WERI-Rb-1 (cell line): ENCODE measurements around the gene CASP2.

Experiments used
- DNase-seq: peaks from one replicate; pipeline ENCODE4 v3.0.0-alpha.2; 2020
- H3K27ac ChIP-seq: fragments of 250-450 bp; sonication (Bioruptor Pico); 2 replicates; pipeline ENCODE4 v1.5.1; 2020; ENCODE audit warnings: mild to moderate bottlenecking, moderate library complexity
- H3K27me3 ChIP-seq: fragments of 250-450 bp; sonication (Bioruptor Pico); 2 replicates; pipeline ENCODE4 v1.5.1; 2021; ENCODE audit warnings: mild to moderate bottlenecking, low read depth, moderate library complexity; ENCODE audit not compliant: insufficient read depth, severe bottlenecking
- H3K36me3 ChIP-seq: fragments of 250-450 bp; sonication (Bioruptor Pico); 2 replicates; pipeline ENCODE4 v1.5.1; 2020; ENCODE audit warnings: mild to moderate bottlenecking, moderate library complexity
- H3K4me3 ChIP-seq: 2 replicates; pipeline ENCODE4 v1.5.1; 2011; ENCODE audit warnings: low read depth, mild to moderate bottlenecking, control low read depth, low read length
- H3K9me3 ChIP-seq: fragments of 250-450 bp; sonication (Bioruptor Pico); 2 replicates; pipeline ENCODE4 v1.5.1; 2021; ENCODE audit warnings: mild to moderate bottlenecking, moderate library complexity; ENCODE audit not compliant: severe bottlenecking
- CTCF ChIP-seq: IDR thresholded peaks from 2 replicates; pipeline ENCODE4 v1.5.1; 2011; ENCODE audit warnings: low read depth, mild to moderate bottlenecking, control low read depth, inconsistent platforms, low read length

Gene CASP2

GRCh38 chr7:143243614-143244013 lies 44.5 kb upstream of the CASP2 start:
- TF ChIP-seq CTCF, result no peak
- Histone ChIP-seq H3K9me3 (no peaks in the 10 kb centered on the region), H3K36me3 (no peaks in the 10 kb centered on the region), H3K27ac (no peak overlapping the region), H3K4me3 (no peak overlapping the region), H3K27me3 (no peaks in the 10 kb centered on the region)
- no peak for DNase-seq

DNA sequence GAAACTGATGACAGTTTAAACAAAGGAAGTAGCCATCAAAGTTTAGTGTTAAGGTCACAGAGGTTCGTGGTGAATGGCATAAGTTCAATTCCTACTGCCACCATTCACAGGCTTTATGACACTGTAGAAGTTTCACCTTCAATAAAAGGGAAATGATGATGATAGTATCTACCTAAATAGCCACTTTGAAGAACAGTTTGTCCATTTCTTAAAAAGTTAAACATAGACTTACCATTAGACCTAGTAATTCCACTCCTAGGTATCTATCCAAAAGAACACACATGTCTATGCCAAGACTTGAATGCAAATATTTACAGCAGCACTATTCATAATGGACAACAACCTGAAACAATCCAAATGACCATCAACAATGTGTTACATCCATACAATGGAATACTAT lies 43.8 kb upstream of the CASP2 start:
- Histone ChIP-seq H3K27me3 (no peaks in the 10 kb centered on the region), H3K27ac (no peak overlapping the region), H3K36me3 (no peaks in the 10 kb centered on the region), H3K4me3 (no peak overlapping the region), H3K9me3 (peaks cover 2% of the 10 kb centered on the region)
- TF ChIP-seq CTCF, result no peak
- DNase-seq, result no peak

- H3K4me3 ChIP-seq, result no peak overlapping the region
- no peaks in the 10 kb centered on the region for H3K36me3 ChIP-seq
- no peak overlapping the region for H3K27ac ChIP-seq
- TF ChIP-seq CTCF, result no peak
- no peaks in the 10 kb centered on the region for H3K27me3 ChIP-seq
- DNase-seq, result no peak
- peaks cover 4% of the 10 kb centered on the region for H3K9me3 ChIP-seq
These were observed 43.0 kb upstream of the CASP2 start for GRCh38 chr7:143245123-143245522.

DNA sequence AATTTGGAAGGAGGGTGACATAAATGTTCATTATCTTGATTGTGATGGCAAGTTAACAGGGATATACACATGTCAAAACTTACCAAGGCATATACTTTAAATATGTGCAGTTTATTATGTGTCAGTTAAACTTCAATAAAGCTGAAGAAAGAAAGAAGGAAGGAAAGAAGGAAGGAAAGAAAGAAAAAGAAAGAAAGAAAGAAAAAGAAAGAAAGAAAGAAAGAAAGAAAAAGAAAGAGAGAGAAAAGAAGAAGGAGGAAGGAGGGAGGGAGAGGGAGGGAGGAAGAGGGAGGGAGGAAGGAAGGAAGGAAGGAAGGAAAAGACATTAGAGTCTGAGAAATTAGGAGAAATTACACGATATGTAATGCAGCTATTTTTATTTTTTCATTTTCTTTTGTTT lies 40.8 kb upstream of the CASP2 start:
- no peak overlapping the region for H3K4me3 ChIP-seq
- DNase-seq, result no peak
- peaks cover 4% of the 10 kb centered on the region for H3K9me3 ChIP-seq
- H3K27ac ChIP-seq, result no peak overlapping the region
- no peaks in the 10 kb centered on the region for H3K36me3 ChIP-seq
- TF ChIP-seq CTCF, result no peak
- H3K27me3 ChIP-seq, result no peaks in the 10 kb centered on the region

- DNase-seq, result no peak
- Histone ChIP-seq H3K9me3 (peaks cover 4% of the 10 kb centered on the region), H3K27me3 (no peaks in the 10 kb centered on the region), H3K36me3 (no peaks in the 10 kb centered on the region), H3K4me3 (no peak overlapping the region), H3K27ac (no peak overlapping the region)
- no peak for TF ChIP-seq CTCF
These were observed 39.3 kb upstream of the CASP2 start for GRCh38 chr7:143248761-143249354.

DNA sequence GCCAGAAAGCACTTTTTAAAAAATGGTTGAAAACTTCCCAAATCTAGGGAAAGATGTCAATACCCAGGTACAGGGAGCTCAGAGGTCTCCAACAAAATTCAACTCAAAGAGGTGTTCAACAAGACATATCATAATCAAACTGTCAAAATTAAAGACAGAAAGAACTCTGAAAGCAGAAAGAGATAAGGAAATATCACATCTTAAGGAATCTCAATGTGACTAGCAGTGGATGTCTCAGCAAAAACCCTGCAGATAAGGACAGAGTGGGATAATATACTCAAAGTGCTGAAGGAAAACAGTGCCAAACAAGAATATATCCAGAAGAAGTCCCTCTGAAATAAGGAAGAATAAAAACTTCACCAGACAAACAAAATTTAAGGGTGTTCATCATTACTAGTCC lies 38.0 kb upstream of the CASP2 start:
- Histone ChIP-seq H3K36me3 (no peaks in the 10 kb centered on the region), H3K4me3 (no peak overlapping the region), H3K9me3 (peaks cover 4% of the 10 kb centered on the region), H3K27ac (no peak overlapping the region), H3K27me3 (no peaks in the 10 kb centered on the region)
- no peak for TF ChIP-seq CTCF
- no peak for DNase-seq
